OCI-LY7 (cell line): ENCODE results near the gene RFX6. TPM values are rescaled to one million over a fixed set of nuclear protein-coding genes. Genes with fewer than 3 reads are reported as not detected.

ENCODE experiments used
- BruUV-seq: library from RNA; stranded (reverse); fragments of 400-500 nt; replicated peaks from 2 replicates; lab custom pipeline; 2021; lab: Mats Ljungman, UMichigan
- CTCF ChIA-PET: fragments of 300-600 bp; sonication (Branson Sonifier 250); formaldehyde crosslinking; loops from one replicate; lab custom pipeline; 2022; ENCODE audit warnings: antibody characterized with exemption; ENCODE audit not compliant: unreplicated experiment; lab: Charles Lee
- POLR2A ChIA-PET: fragments of 300-600 bp; sonication (Branson Sonifier 250); formaldehyde crosslinking; loops from one replicate; lab custom pipeline; 2022; ENCODE audit warnings: antibody characterized with exemption; lab: Charles Lee
- DNase-seq: peaks from one replicate; pipeline ENCODE4 v3.0.0-alpha.2; 2015; ENCODE audit warnings: low spot score
- H2AFZ ChIP-seq: fragments of 200-600 bp; sonication (generic), shearing (Covaris generic); 2 replicates; pipeline ENCODE4 v1.6.1; 2014; ENCODE audit warnings: mild to moderate bottlenecking, antibody characterized with exemption, low read length, moderate library complexity
- H3K27ac ChIP-seq: fragments of 200-600 bp; sonication (generic); 2 replicates; pipeline ENCODE4 v1.5.1; 2014; ENCODE audit warnings: mixed run types, low read depth, mild to moderate bottlenecking, moderate library complexity, low read length, inconsistent platforms; ENCODE audit not compliant: poor library complexity, severe bottlenecking
- H3K36me3 ChIP-seq: fragments of 200-600 bp; sonication (generic); 2 replicates; pipeline ENCODE4 v1.6.1; 2014; ENCODE audit warnings: mild to moderate bottlenecking, antibody characterized with exemption, low read length, moderate library complexity, mixed read lengths; ENCODE audit not compliant: insufficient read depth
- H3K4me1 ChIP-seq: fragments of 200-600 bp; sonication (generic); 2 replicates; pipeline ENCODE4 v1.5.1; 2014; ENCODE audit warnings: mild to moderate bottlenecking, low read length; ENCODE audit not compliant: insufficient read depth, poor library complexity, severe bottlenecking
- H3K4me2 ChIP-seq: fragments of 200-600 bp; sonication (generic); 2 replicates; pipeline ENCODE4 v1.6.1; 2014; ENCODE audit warnings: mild to moderate bottlenecking, low read length
- H3K4me3 ChIP-seq: fragments of 200-600 bp; sonication (generic); 2 replicates; pipeline ENCODE4 v1.5.1; 2014; ENCODE audit warnings: mild to moderate bottlenecking, low read depth, low read length; ENCODE audit not compliant: poor library complexity, severe bottlenecking
- H3K79me2 ChIP-seq: fragments of 200-600 bp; sonication (generic); 2 replicates; pipeline ENCODE4 v1.6.1; 2016; ENCODE audit warnings: low read depth, mild to moderate bottlenecking, low read length, moderate library complexity, mixed read lengths; ENCODE audit not compliant: insufficient read depth
- H3K9me2 ChIP-seq: fragments of 200-600 bp; sonication (generic); 2 replicates; pipeline ENCODE4 v1.6.1; 2016; ENCODE audit warnings: mild to moderate bottlenecking, low read length, mixed read lengths; ENCODE audit not compliant: insufficient read depth
- H3K9me3 ChIP-seq: fragments of 200-600 bp; sonication (generic); 2 replicates; pipeline ENCODE4 v1.6.1; 2014; ENCODE audit warnings: mild to moderate bottlenecking, mixed run types, low read length, mixed read lengths
- H4K20me1 ChIP-seq: fragments of 200-600 bp; sonication (generic); 2 replicates; pipeline ENCODE4 v1.6.1; 2014; ENCODE audit warnings: mild to moderate bottlenecking, antibody characterized with exemption, low read length, moderate library complexity, mixed read lengths; ENCODE audit not compliant: insufficient read depth
- CTCF ChIP-seq: fragments of 200-600 bp; sonication (generic); conservative IDR thresholded peaks from 2 replicates; pipeline ENCODE4 v1.5.1; 2014; ENCODE audit warnings: mild to moderate bottlenecking, antibody characterized with exemption, low read length, moderate library complexity, mixed read lengths
- EZH2phosphoT487 ChIP-seq: fragments of 200-600 bp; sonication (generic); IDR thresholded peaks from 2 replicates; pipeline ENCODE4 v1.6.1; 2018; ENCODE audit warnings: low read depth, borderline replicate concordance, mild to moderate bottlenecking, mixed run types, antibody characterized with exemption, low read length, moderate library complexity, mixed read lengths
- intact Hi-C: fragments of 100-400 bp; cut with micrococcal nuclease; formaldehyde crosslinking; loops from one replicate; pipeline ENCODE4 v1.10.0; 2022; ENCODE audit not compliant: unreplicated experiment
- total RNA-seq, 2 experiments: library from RNA; depleted of rRNA in 1 of 2; stranded (reverse); fragments of >200 nt in 1 of 2; shearing (Covaris generic) in 1 of 2; gene quantifications; 2 replicates each; pipeline ENCODE4 v1.2.3, GENCODE V29; 2014 to 2022

Gene RFX6
- total RNA-seq, 2 experiments from 2014 or later: not detected

- Histone ChIP-seq H3K9me3 (no peaks in the 10 kb centered on the region), H3K4me3 (no peak overlapping the region), H3K79me2 (no peaks in the 10 kb centered on the region), H2AFZ (no peak overlapping the region), H3K27ac (no peak overlapping the region), H4K20me1 (no peaks in the 10 kb centered on the region), H3K9me2 (no peaks in the 10 kb centered on the region), H3K4me1 (no peaks in the 10 kb centered on the region), H3K36me3 (no peaks in the 10 kb centered on the region), H3K4me2 (no peak overlapping the region)
- ChIA-PET CTCF (no interaction called here), POLR2A (no interaction called here)
- intact Hi-C loops: no loop called here
- BruUV-seq: no TSS peak
- TF ChIP-seq CTCF (no peak), EZH2phosphoT487 (no peak)
- DNase-seq: no peak
These were observed 61.3 kb downstream of the RFX6 start for GRCh38 chr6:116938305-116938704.

- Histone ChIP-seq H3K4me3 (no peak overlapping the region), H3K4me1 (no peaks in the 10 kb centered on the region), H3K27ac (no peak overlapping the region), H3K4me2 (no peak overlapping the region), H3K36me3 (no peaks in the 10 kb centered on the region), H3K79me2 (no peaks in the 10 kb centered on the region), H3K9me2 (no peaks in the 10 kb centered on the region), H4K20me1 (no peaks in the 10 kb centered on the region), H2AFZ (no peak overlapping the region), H3K9me3 (no peaks in the 10 kb centered on the region)
- no TSS peak for BruUV-seq
- DNase-seq: no peak
- TF ChIP-seq CTCF (0 out of 2 replicates have a peak, but pooled peaks have one; percentile 12), EZH2phosphoT487 (no peak)
- ChIA-PET CTCF (no interaction called here), POLR2A (no interaction called here)
- intact Hi-C loops: no loop called here
These were observed 64.7 kb downstream of the RFX6 start for GRCh38 chr6:116941727-116942126.

- ChIA-PET CTCF (no interaction called here), POLR2A (no interaction called here)
- Histone ChIP-seq H3K9me2 (no peaks in the 10 kb centered on the region), H3K4me1 (no peaks in the 10 kb centered on the region), H2AFZ (no peak overlapping the region), H3K9me3 (no peaks in the 10 kb centered on the region), H3K4me2 (no peak overlapping the region), H3K27ac (no peak overlapping the region), H4K20me1 (no peaks in the 10 kb centered on the region), H3K4me3 (no peak overlapping the region), H3K79me2 (no peaks in the 10 kb centered on the region), H3K36me3 (no peaks in the 10 kb centered on the region)
- intact Hi-C loops: no loop called here
- DNase-seq: no peak
- no peak for TF ChIP-seq CTCF
- TF ChIP-seq EZH2phosphoT487: no peak
- no TSS peak for BruUV-seq
These were observed 68.8 kb downstream of the RFX6 start for GRCh38 chr6:116945809-116946208.
